Measurements from ENCODE around the gene ZRANB1.

- TF ChIP-seq, protein P1, sequence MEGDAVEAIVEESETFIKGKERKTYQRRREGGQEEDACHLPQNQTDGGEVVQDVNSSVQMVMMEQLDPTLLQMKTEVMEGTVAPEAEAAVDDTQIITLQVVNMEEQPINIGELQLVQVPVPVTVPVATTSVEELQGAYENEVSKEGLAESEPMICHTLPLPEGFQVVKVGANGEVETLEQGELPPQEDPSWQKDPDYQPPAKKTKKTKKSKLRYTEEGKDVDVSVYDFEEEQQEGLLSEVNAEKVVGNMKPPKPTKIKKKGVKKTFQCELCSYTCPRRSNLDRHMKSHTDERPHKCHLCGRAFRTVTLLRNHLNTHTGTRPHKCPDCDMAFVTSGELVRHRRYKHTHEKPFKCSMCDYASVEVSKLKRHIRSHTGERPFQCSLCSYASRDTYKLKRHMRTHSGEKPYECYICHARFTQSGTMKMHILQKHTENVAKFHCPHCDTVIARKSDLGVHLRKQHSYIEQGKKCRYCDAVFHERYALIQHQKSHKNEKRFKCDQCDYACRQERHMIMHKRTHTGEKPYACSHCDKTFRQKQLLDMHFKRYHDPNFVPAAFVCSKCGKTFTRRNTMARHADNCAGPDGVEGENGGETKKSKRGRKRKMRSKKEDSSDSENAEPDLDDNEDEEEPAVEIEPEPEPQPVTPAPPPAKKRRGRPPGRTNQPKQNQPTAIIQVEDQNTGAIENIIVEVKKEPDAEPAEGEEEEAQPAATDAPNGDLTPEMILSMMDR (IDR thresholded peaks at IDR 0.05) = no peak
- no peak for TF ChIP-seq POLR2AphosphoS5 (IDR thresholded peaks at IDR 0.05)
Measured at GRCh38 chr10:125007436-125007835, 65.5 kb downstream of the ZRANB1 start.

Data from gastroesophageal sphincter (tissue), 3 donors.